Ammon's horn (tissue), 1 donor: ENCODE data around the gene DEK.
"Not testable (repeated sequence)": the region's sequence is repeated elsewhere in the genome, so short reads cannot be mapped to it uniquely, and the experiment has no call there.

Experiments used
- DNase-seq: peaks from one replicate; pipeline ENCODE4 v3.0.0-alpha.2; 2016; ENCODE audit warnings: low spot score

The DEK gene

GRCh38 chr6:18204691-18205090 is 59.6 kb downstream of the DEK start:
- DNase-seq = peak; percentile 33

GRCh38 chr6:18203786-18204185 is 60.5 kb downstream of the DEK start:
- no peak for DNase-seq

- DNase-seq = no peak
Observed at GRCh38 chr6:18192026-18192425, 72.3 kb downstream of the DEK start.

- no peak for DNase-seq
Observed at GRCh38 chr6:18189196-18189595, 75.1 kb downstream of the DEK start.

GRCh38 chr6:18187701-18188100 is 76.6 kb downstream of the DEK start:
- no peak for DNase-seq

GRCh38 chr6:18186540-18187250 is 77.6 kb downstream of the DEK start:
- no peak for DNase-seq

- no peak for DNase-seq
Observed at GRCh38 chr6:18186033-18186432, 78.3 kb downstream of the DEK start.

GRCh38 chr6:18185624-18186023 is 78.7 kb downstream of the DEK start:
- DNase-seq = no peak

GRCh38 chr6:18183766-18184165 is 80.6 kb downstream of the DEK start:
- DNase-seq = no peak

- DNase-seq = no peak
Observed at GRCh38 chr6:18182568-18182967, 81.8 kb downstream of the DEK start.

GRCh38 chr6:18179770-18180356 is 84.5 kb downstream of the DEK start:
- peak; percentile 68 for DNase-seq

GRCh38 chr6:18178960-18179615 is 85.2 kb downstream of the DEK start:
- no peak for DNase-seq

- no peak for DNase-seq
Observed at GRCh38 chr6:18177286-18177965, 86.9 kb downstream of the DEK start.

- not testable (repeated sequence) for DNase-seq
Observed at GRCh38 chr6:18176198-18176597, 88.1 kb downstream of the DEK start.
